OCI-LY7 (cell line): ENCODE results near the gene NRP1.

Experiments used
- CTCF ChIP-seq: fragments of 200-600 bp; sonication (generic); conservative IDR thresholded peaks from 2 replicates; pipeline ENCODE4 v1.5.1; 2014; ENCODE audit warnings: mild to moderate bottlenecking, antibody characterized with exemption, low read length, moderate library complexity, mixed read lengths
- EZH2phosphoT487 ChIP-seq: fragments of 200-600 bp; sonication (generic); IDR thresholded peaks from 2 replicates; pipeline ENCODE4 v1.6.1; 2018; ENCODE audit warnings: low read depth, borderline replicate concordance, mild to moderate bottlenecking, mixed run types, antibody characterized with exemption, low read length, moderate library complexity, mixed read lengths

- TF ChIP-seq CTCF (no peak), EZH2phosphoT487 (no peak)
Measured at GRCh38 chr10:33334153-33334804, at the start of gene NRP1.
